GM21515 (cell line): ENCODE results near the gene BCR.

Experiments used
- ATAC-seq: cut with Tn5 transposase; IDR thresholded peaks from one replicate; pipeline ENCODE4 v1.9.1; 2021; ENCODE audit not compliant: unreplicated experiment

The BCR gene

GRCh38 chr22:23258826-23259170 lies 78.5 kb downstream of the BCR start:
- ATAC-seq, result no peak

- no peak for ATAC-seq
Observed at GRCh38 chr22:23259916-23260644, 79.8 kb downstream of the BCR start.

GRCh38 chr22:23260645-23261581 lies 80.6 kb downstream of the BCR start:
- ATAC-seq, result no peak

- no peak for ATAC-seq
Observed at GRCh38 chr22:23261900-23262450, 81.7 kb downstream of the BCR start.

GRCh38 chr22:23262518-23263332 lies 82.4 kb downstream of the BCR start:
- no peak for ATAC-seq

GRCh38 chr22:23263651-23264555 lies 83.6 kb downstream of the BCR start:
- no peak for ATAC-seq

- ATAC-seq, result no peak
Observed at GRCh38 chr22:23264610-23265367, 84.5 kb downstream of the BCR start.

GRCh38 chr22:23265368-23265700 lies 85.0 kb downstream of the BCR start:
- ATAC-seq, result no peak

- ATAC-seq, result no peak
Observed at GRCh38 chr22:23266780-23267179, 86.5 kb downstream of the BCR start.

- ATAC-seq, result no peak
Observed at GRCh38 chr22:23267226-23268043, 87.1 kb downstream of the BCR start.

GRCh38 chr22:23268139-23268712 lies 87.9 kb downstream of the BCR start:
- ATAC-seq, result no peak

GRCh38 chr22:23268877-23269276 lies 88.6 kb downstream of the BCR start:
- no peak for ATAC-seq

GRCh38 chr22:23269441-23270211 lies 89.3 kb downstream of the BCR start:
- no peak for ATAC-seq

GRCh38 chr22:23270212-23270733 lies 90.0 kb downstream of the BCR start:
- ATAC-seq, result no peak

GRCh38 chr22:23270798-23271596 lies 90.7 kb downstream of the BCR start:
- no peak for ATAC-seq

GRCh38 chr22:23271597-23271908 lies 91.2 kb downstream of the BCR start:
- ATAC-seq, result no peak

GRCh38 chr22:23272371-23272770 lies 92.1 kb downstream of the BCR start:
- no peak for ATAC-seq
